ENCODE data around the gene IGLON5. TPM values are rescaled to one million over a fixed set of nuclear protein-coding genes. Genes with fewer than 3 reads are reported as not detected.

The IGLON5 gene
- total RNA-seq, 4 donors from 2014 or later, result not detected

DNA sequence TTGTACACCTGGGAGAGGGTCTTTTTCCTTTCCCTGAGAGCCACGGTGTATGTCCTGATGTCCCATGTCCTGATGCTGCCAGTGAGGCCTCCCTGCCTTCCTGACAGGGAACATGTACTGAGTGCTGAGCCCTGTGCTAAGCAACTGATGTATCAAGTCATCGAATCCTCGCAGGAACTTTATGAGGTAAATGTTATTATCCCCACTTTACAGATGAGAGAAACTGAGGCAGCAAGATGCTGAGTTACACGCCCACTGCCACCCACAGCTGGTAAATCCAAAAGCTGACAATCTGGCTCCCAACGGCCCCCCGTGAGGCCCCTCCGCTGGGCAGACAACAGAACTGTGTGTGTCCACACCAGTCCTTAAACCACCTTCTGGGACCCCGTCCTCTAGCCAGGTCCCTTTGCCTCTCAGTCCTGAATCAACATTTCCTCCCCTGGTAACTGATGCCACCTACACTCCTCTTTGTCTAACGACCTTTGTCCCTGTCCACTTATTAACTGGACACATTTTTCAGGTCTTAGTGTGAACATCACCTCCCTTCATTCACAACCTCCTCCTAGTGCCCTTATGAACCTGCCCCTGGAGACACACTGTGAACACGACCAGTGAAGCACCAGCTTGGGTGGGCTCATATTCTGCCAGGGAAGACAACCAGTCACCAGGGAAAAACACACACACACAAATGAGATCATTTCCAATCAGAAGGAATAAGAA, 35.9 kb downstream of the IGLON5 start:
- H3K4me3 ChIP-seq, result no peak overlapping the region
- TF ChIP-seq POLR2A (IDR thresholded peaks at IDR 0.05), result no peak
- TF ChIP-seq, protein P1, sequence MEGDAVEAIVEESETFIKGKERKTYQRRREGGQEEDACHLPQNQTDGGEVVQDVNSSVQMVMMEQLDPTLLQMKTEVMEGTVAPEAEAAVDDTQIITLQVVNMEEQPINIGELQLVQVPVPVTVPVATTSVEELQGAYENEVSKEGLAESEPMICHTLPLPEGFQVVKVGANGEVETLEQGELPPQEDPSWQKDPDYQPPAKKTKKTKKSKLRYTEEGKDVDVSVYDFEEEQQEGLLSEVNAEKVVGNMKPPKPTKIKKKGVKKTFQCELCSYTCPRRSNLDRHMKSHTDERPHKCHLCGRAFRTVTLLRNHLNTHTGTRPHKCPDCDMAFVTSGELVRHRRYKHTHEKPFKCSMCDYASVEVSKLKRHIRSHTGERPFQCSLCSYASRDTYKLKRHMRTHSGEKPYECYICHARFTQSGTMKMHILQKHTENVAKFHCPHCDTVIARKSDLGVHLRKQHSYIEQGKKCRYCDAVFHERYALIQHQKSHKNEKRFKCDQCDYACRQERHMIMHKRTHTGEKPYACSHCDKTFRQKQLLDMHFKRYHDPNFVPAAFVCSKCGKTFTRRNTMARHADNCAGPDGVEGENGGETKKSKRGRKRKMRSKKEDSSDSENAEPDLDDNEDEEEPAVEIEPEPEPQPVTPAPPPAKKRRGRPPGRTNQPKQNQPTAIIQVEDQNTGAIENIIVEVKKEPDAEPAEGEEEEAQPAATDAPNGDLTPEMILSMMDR (IDR thresholded peaks at IDR 0.05 in 4 of 5, conservative IDR thresholded peaks at IDR 0.05 in 1 of 5), result no peak
- in situ Hi-C loops (cut with MboI; ENCODE audit: low sequenced_read_pairs in 4 of 4) (no loop called here), intact Hi-C loops (cut with DNase I; ENCODE audit: low total_unique reads) (no loop called here)
- peaks cover 0 to 52% of the 10 kb centered on the region in 2 donors for H3K36me3 ChIP-seq
- ATAC-seq (no peak), DNase-seq (no peak)
- H3K27ac ChIP-seq, result no peak overlapping the region
- H3K27me3 ChIP-seq, result no peaks in the 10 kb centered on the region
- H3K9me3 ChIP-seq, result no peaks in the 10 kb centered on the region
- H3K4me1 ChIP-seq, result no peaks in the 10 kb centered on the region

DNA sequence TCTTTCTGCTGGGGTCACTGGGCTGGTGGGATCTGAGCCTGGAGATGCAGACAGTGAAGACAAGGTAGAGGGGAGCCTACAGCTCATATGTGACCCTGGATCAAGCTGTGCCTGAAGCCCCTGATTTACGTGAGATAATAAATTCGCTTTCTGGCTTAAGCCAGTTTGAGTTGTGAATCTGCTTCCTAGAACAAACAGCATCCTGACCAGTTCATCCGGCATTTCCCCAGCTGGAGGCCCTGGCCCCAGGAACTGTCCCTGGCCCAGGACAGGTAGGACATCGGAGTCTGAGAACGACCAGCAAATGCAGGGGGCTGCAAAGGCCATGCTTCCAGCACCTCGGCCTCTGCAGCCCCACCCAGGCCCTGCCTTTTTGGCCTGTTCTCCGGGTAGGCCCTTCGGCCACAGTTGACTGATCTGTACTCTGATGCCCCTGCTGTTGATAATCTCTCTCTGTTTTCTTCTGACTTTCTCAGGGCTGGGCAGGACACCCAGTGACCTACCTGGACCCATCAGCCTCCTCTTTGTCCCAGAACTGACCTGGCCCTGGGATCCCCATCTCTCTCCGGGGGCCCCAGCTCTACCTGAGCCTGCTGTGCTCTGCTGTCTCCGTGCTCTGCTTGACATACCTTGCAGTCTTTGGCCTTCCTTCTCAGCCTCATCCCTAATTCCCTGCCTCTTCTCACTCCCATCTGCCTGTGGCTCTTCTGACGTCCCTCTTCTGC, 40.0 kb downstream of the IGLON5 start:
- Histone ChIP-seq H3K36me3 (peaks cover 0 to 35% of the 10 kb centered on the region in 2 donors), H3K4me3 (no peak overlapping the region), H3K9me3 (no peaks in the 10 kb centered on the region), H3K27me3 (no peaks in the 10 kb centered on the region), H3K4me1 (no peaks in the 10 kb centered on the region), H3K27ac (peak overlapping the region; percentile 27 to 72 (median 62))
- intact Hi-C loops (cut with DNase I; ENCODE audit: low total_unique reads) (no loop called here), in situ Hi-C loops (cut with MboI; ENCODE audit: low sequenced_read_pairs in 4 of 4) (no loop called here)
- ATAC-seq, result no peak
- TF ChIP-seq, protein P1 (IDR thresholded peaks at IDR 0.05 in 4 of 5, conservative IDR thresholded peaks at IDR 0.05 in 1 of 5), result no peak
- no peak for TF ChIP-seq POLR2A (IDR thresholded peaks at IDR 0.05)
- DNase-seq, result no peak

DNA sequence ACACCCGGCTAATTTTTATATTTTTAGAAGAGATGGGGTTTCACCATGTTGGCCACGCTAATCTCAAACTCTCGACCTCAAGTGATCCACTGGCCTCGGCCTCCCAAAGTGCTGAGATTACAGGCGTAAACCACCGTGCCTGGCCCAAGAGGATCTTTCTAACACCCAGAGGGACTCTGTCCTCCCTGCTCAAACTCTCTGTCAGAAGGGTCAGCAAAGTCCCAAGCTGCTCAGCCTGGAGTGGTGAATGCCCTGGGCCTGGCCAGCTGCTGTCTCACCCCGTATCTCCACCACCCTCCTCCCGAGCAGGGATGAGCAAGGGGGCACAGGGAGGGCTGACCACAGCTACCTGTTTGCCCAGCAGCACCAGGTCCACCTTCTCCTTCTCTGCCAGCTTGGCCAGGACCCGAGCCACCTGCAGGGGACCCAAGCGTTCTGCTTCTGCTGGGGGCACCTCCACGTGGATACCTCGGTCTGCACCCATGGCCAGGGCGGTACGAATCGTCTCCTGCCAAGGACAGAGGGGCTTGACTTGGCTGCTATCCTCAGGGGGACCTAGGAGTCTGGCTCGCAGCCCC, 41.4 kb downstream of the IGLON5 start:
- no peak overlapping the region for H3K27ac ChIP-seq
- in situ Hi-C loops (cut with MboI; ENCODE audit: low sequenced_read_pairs in 4 of 4) (no loop called here), intact Hi-C loops (cut with DNase I; ENCODE audit: low total_unique reads) (no loop called here)
- no peaks in the 10 kb centered on the region for H3K27me3 ChIP-seq
- H3K9me3 ChIP-seq, result no peaks in the 10 kb centered on the region
- no peak for TF ChIP-seq POLR2A (IDR thresholded peaks at IDR 0.05)
- TF ChIP-seq, protein P1 (IDR thresholded peaks at IDR 0.05 in 4 of 5, conservative IDR thresholded peaks at IDR 0.05 in 1 of 5), result no peak
- H3K4me1 ChIP-seq, result no peaks in the 10 kb centered on the region
- DNase-seq (no peak), ATAC-seq (no peak)
- H3K36me3 ChIP-seq, result peaks cover 0 to 20% of the 10 kb centered on the region in 2 donors
- H3K4me3 ChIP-seq, result no peak overlapping the region

DNA sequence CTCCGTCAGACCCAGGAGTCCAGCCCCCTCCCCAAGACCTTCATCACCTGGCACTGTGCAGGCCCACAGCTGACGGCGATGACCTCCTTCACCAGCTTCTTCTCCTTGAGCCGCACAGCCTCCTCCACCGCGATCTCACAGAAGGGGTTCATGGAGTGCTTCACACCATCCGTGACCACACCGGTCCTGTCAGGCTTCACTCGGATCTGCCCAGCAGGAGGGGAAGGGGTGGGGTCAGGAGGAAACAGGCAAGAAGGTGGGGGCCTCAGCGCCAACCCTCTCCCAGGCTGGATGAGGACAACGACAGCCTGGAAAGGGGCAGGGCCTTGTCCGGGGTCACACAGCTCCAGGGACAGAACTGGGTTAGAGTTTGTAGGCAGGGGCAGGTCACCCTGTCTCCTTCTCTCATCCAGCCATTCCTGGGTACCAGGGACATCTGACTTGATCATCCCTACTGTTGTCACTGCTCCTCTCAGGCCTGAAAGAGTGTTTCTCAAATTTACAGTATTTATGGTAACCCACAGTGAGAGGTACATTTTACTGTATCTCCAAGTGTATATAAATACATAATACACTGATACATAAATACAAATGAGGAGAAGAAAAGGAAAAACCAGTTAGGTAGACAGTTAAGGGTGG, 42.8 kb downstream of the IGLON5 start:
- intact Hi-C loops (cut with DNase I; ENCODE audit: low total_unique reads), result no loop called here
- no peaks in the 10 kb centered on the region for H3K9me3 ChIP-seq
- DNase-seq (no peak), ATAC-seq (no peak)
- TF ChIP-seq POLR2A (IDR thresholded peaks at IDR 0.05), result no peak
- TF ChIP-seq, protein P1 (IDR thresholded peaks at IDR 0.05 in 4 of 5, conservative IDR thresholded peaks at IDR 0.05 in 1 of 5), result no peak
- H3K4me3 ChIP-seq, result no peak overlapping the region
- in situ Hi-C loops (cut with MboI; ENCODE audit: low sequenced_read_pairs in 4 of 4), result no loop called here
- no peaks in the 10 kb centered on the region for H3K4me1 ChIP-seq
- no peaks in the 10 kb centered on the region for H3K27me3 ChIP-seq
- H3K36me3 ChIP-seq, result peaks cover 0 to 15% of the 10 kb centered on the region in 2 donors
- H3K27ac ChIP-seq, result no peak overlapping the region
